Astrocyte of the cerebellum (primary cell): ENCODE data around the gene MX1.

Experiments
- DNase-seq: peaks from one replicate; pipeline ENCODE4 v3.0.0-alpha.2; 2011; ENCODE audit warnings: low read depth
- H3K4me3 ChIP-seq: 2 replicates; pipeline ENCODE4 v1.5.1; 2011; ENCODE audit warnings: mild to moderate bottlenecking, low read depth, low read length, moderate library complexity
- CTCF ChIP-seq: IDR thresholded peaks from 2 replicates; pipeline ENCODE4 v1.5.1; 2012; ENCODE audit warnings: low read length, low read depth, moderate library complexity, mild to moderate bottlenecking; ENCODE audit errors: missing control alignments
- in situ Hi-C: cut with HindIII; loops from 2 replicates; pipeline ENCODE4 v1.10.0; 2017; ENCODE audit warnings: low sequenced_read_pairs

The MX1 gene

DNA sequence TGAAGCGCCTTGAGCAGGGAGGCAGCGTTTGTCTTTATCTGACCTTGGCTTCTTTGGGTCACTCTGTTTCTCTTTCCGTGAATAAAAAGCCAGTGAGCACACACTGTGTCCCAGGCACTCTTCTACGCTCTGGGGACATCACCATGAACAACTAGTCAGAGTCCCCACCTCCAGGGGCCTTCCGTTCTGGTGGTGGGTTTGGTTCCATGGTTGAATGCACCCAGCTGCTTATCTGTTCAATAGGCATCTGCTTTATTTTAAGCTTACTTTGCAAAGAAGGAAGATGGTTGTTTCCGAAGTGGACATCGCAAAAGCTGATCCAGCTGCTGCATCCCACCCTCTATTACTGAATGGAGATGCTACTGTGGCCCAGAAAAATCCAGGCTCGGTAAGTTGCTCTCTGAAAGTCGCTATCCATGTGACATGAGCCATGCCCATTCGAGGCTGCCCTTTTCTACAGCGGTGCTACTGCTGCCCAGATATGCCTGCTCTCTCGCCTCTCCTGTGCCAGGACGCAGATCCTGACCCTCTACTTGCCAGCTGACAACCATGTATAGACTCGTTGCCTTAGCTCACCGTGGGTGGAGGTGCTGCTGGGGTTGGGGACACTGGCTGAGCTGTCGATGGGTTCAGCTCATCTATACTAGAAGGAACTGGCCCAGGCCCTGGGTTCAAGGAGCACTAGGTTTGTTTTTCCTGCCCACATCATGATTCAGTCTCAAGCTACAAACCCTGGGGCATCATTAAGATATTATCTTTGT lies 5.9 kb downstream of the MX1 start:
- TF ChIP-seq CTCF, result no peak
- no peak overlapping the region for H3K4me3 ChIP-seq
- in situ Hi-C loops, result no loop called here
- DNase-seq, result no peak

GRCh38 chr21:41432562-41433460 lies 6.8 kb downstream of the MX1 start:
- in situ Hi-C loops, result no loop called here
- TF ChIP-seq CTCF, result no peak
- H3K4me3 ChIP-seq, result no peak overlapping the region
- DNase-seq, result no peak

- in situ Hi-C loops, result no loop called here
- no peak for TF ChIP-seq CTCF
- no peak overlapping the region for H3K4me3 ChIP-seq
- DNase-seq, result no peak
Measured at GRCh38 chr21:41433566-41433965, 7.5 kb downstream of the MX1 start.

- no peak overlapping the region for H3K4me3 ChIP-seq
- no peak for DNase-seq
- no peak for TF ChIP-seq CTCF
- in situ Hi-C loops, result no loop called here
Measured at GRCh38 chr21:41435706-41436105, 9.7 kb downstream of the MX1 start.

DNA sequence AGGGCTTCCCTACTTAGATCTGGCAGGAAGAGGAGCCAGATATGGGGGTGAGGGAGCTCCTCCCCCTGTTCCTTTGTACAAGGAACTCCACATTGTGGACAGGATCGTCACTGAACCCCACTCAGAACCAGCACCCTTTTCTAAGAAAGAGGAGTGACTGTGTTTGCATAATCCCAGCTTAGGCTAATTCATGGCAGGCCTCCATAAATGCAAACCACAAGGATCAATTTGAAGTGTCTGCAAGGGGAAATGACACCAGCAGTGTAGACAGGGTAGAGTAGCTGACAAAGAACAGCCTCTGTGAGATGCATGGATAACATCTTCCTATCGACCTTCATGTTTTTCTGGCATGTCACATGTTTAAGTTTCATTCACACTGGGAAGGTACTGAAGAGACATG lies 11.7 kb downstream of the MX1 start:
- in situ Hi-C loops, result no loop called here
- H3K4me3 ChIP-seq, result no peak overlapping the region
- TF ChIP-seq CTCF, result no peak
- DNase-seq, result no peak

- DNase-seq, result no peak
- in situ Hi-C loops, result no loop called here
- TF ChIP-seq CTCF, result no peak
- no peak overlapping the region for H3K4me3 ChIP-seq
Measured at GRCh38 chr21:41438425-41439113, 12.5 kb downstream of the MX1 start.
